Astrocyte of the spinal cord (primary cell): ENCODE results near the gene KCNE2.
"Not testable (repeated sequence)": the region's sequence is repeated elsewhere in the genome, so short reads cannot be mapped to it uniquely, and the experiment has no call there.

Experiments
- DNase-seq: peaks from one replicate; pipeline ENCODE4 v3.0.0; 2011; ENCODE audit warnings: low read depth, low spot score
- H3K4me3 ChIP-seq: 2 replicates; pipeline ENCODE4 v1.5.1; 2011; ENCODE audit warnings: low read depth, mild to moderate bottlenecking, low read length, moderate library complexity
- CTCF ChIP-seq: IDR thresholded peaks from 2 replicates; pipeline ENCODE4 v1.5.1; 2012; ENCODE audit warnings: low read depth, mild to moderate bottlenecking, low read length, inconsistent platforms
- in situ Hi-C: cut with HindIII; loops from 2 replicates; pipeline ENCODE4 v1.10.0; 2017; ENCODE audit warnings: low sequenced_read_pairs

Gene KCNE2

GRCh38 chr21:34364921-34365320, 1.1 kb downstream of the KCNE2 start:
- TF ChIP-seq CTCF = no peak
- no peak overlapping the region for H3K4me3 ChIP-seq
- no peak for DNase-seq
- in situ Hi-C loops = no loop called here

- no peak for TF ChIP-seq CTCF
- H3K4me3 ChIP-seq = no peak overlapping the region
- in situ Hi-C loops = no loop called here
- no peak for DNase-seq
Measured at GRCh38 chr21:34365809-34366208, 2.0 kb downstream of the KCNE2 start.

- peak; percentile 90 for TF ChIP-seq CTCF
- DNase-seq = peak; percentile 77
- in situ Hi-C loops = no loop called here
- no peak overlapping the region for H3K4me3 ChIP-seq
Measured at GRCh38 chr21:34367320-34367935, 3.6 kb downstream of the KCNE2 start.

- DNase-seq = no peak
- in situ Hi-C loops = no loop called here
- no peak for TF ChIP-seq CTCF
- no peak overlapping the region for H3K4me3 ChIP-seq
Measured at GRCh38 chr21:34369741-34370140, 5.9 kb downstream of the KCNE2 start.

- H3K4me3 ChIP-seq = no peak overlapping the region
- no peak for TF ChIP-seq CTCF
- in situ Hi-C loops = no loop called here
- DNase-seq = no peak
Measured at GRCh38 chr21:34372321-34372720, 8.5 kb downstream of the KCNE2 start.

- in situ Hi-C loops, DNase-seq, H3K4me3 ChIP-seq: not testable (repeated sequence)
Measured at GRCh38 chr21:34374462-34374861, 10.7 kb downstream of the KCNE2 start.

- H3K4me3 ChIP-seq, DNase-seq, in situ Hi-C loops: not testable (repeated sequence)
Measured at GRCh38 chr21:34374940-34375618, 11.3 kb downstream of the KCNE2 start, which contains the start of gene SMIM11. SMIM11 (plus strand) TSS chr21:34375507; CDS start chr21:34379505, 3,998 bp downstream.

GRCh38 chr21:34375619-34375972, 11.8 kb downstream of the KCNE2 start:
- DNase-seq, in situ Hi-C loops, H3K4me3 ChIP-seq: not testable (repeated sequence)

GRCh38 chr21:34383138-34383537, 19.3 kb downstream of the KCNE2 start:
- H3K4me3 ChIP-seq, in situ Hi-C loops, DNase-seq: not testable (repeated sequence)

- in situ Hi-C loops, DNase-seq, H3K4me3 ChIP-seq: not testable (repeated sequence)
Measured at GRCh38 chr21:34383724-34384415, 20.1 kb downstream of the KCNE2 start.

GRCh38 chr21:34400522-34400921, 36.7 kb downstream of the KCNE2 start:
- H3K4me3 ChIP-seq, DNase-seq, in situ Hi-C loops: not testable (repeated sequence)
